ENCODE measurements around the gene WWC1. TPM values are rescaled to one million over a fixed set of nuclear protein-coding genes. Genes with fewer than 3 reads are reported as not detected.
"Not testable (repeated sequence)": the region's sequence is repeated elsewhere in the genome, so short reads cannot be mapped to it uniquely, and the experiment has no call there.

The WWC1 gene
- polyA plus RNA-seq, 1 experiment = 5.2 TPM

DNA sequence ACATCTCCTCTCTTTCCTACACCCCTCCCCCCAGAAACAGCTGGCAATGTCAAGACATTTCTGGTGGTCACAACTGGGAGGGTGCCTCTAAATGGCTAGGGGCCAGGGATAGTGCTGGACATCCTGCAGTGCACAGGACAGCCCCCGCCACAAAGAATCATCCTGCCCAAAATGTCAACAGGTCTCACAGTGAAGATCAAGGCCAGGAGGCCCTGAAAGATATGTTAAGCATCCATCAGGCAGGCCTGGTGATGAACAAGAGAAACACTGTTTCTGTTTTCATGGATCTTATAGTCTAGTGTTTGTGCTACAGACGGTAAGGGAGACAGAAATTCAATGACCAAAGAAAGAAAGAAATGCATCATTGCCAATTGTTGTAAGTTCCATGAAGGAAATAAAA, 45.9 kb downstream of the WWC1 start:
- no peak overlapping the region for H3K4me3 ChIP-seq (ENCODE audit: low read depth, low read length)
- CTCF ChIA-PET = no interaction called here

DNA sequence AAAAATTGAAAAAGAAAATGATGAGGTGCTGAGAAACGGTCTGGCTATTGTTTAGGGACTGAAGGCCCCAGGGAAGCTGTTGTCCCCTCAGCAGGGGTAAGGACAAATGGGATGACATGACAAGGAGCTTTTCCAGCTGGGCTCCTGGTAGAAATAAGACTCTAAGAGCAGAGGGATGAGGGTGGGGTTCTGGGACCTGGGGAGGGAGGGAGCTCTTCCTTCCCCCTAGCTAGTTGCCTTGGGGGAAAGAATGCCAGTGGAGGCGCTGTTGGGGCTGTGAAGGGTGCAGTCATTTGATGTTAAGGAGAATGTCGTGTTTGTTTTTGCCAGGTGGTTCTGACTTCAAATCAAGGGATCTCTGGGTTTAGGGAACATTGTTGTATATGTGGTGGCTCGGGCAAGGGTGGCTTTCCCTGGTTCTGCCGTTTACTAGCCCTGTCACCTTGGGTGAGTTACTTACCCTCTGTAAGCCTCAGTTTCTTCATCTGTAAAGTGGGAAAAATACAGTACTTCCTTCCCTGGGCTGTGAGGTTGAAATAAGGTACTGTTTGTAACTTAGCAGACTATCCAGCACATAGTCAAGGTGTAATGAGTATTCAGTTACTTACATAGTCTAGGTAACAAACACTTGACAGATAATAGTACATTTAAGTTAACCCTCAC, 47.8 kb downstream of the WWC1 start:
- Histone ChIP-seq H3K27ac (ENCODE audit: low read depth, low read length) (no peak overlapping the region), H3K27me3 (ENCODE audit: control insufficient read depth, insufficient read depth, low read length) (no peaks in the 10 kb centered on the region), H3K9me3 (ENCODE audit: control insufficient read depth, insufficient read depth, low read length) (no peaks in the 10 kb centered on the region), H3K4me3 (ENCODE audit: low read depth, low read length) (no peak overlapping the region)
- TF ChIP-seq CTCF (IDR thresholded peaks at IDR 0.05; ENCODE audit: low read depth, low read length) = peak; percentile 15; the same call in 1 of the 2 replicates
- ChIA-PET POLR2A (no interaction called here), CTCF (interaction anchor here (0.6 to 1.0 kb wide), 2 partner anchors 44 to 98 kb away, joined by 3 read pairs; no protein-coding TSS in a partner anchor)
- no peak for DNase-seq (ENCODE audit: low read depth, low spot score)

More for the DNA sequence above, 45.9 kb downstream of the WWC1 start:
- H3K27ac ChIP-seq (ENCODE audit: low read depth, low read length) = no peak overlapping the region
- POLR2A ChIA-PET = no interaction called here
- no peaks in the 10 kb centered on the region for H3K9me3 ChIP-seq (ENCODE audit: control insufficient read depth, insufficient read depth, low read length)
- no peak for DNase-seq (ENCODE audit: low read depth, low spot score)
- no peak for TF ChIP-seq CTCF (IDR thresholded peaks at IDR 0.05; ENCODE audit: low read depth, low read length)
- H3K27me3 ChIP-seq (ENCODE audit: control insufficient read depth, insufficient read depth, low read length) = no peaks in the 10 kb centered on the region

DNA sequence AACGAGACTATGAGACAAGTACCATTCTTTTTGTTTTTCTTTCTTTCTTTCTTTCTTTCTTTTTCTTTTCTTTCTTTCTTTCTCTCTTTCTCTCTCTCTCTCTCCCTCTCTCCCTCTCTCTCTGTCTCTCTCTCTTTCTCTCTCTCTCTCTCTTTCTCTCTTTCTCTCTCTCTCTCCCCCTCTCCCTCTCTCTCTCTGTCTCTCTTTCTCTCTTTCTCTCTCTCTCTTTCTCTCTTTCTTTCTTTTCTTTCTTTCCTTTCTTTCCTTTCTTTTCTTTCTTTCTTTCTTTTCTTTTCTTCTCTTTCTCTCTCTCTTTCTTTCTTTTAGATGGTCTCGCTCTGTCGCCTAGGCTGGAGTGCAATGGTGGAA, 48.3 kb downstream of the WWC1 start:
- DNase-seq (ENCODE audit: low read depth, low spot score); POLR2A ChIA-PET; H3K27ac ChIP-seq (ENCODE audit: low read depth, low read length); H3K9me3 ChIP-seq (ENCODE audit: control insufficient read depth, insufficient read depth, low read length); H3K4me3 ChIP-seq (ENCODE audit: low read depth, low read length); H3K27me3 ChIP-seq (ENCODE audit: control insufficient read depth, insufficient read depth, low read length): not testable (repeated sequence)
- CTCF ChIA-PET = interaction anchor here (1.0 kb wide), 1 partner anchor 44 kb away, joined by 3 read pairs; no protein-coding TSS in a partner anchor

DNA sequence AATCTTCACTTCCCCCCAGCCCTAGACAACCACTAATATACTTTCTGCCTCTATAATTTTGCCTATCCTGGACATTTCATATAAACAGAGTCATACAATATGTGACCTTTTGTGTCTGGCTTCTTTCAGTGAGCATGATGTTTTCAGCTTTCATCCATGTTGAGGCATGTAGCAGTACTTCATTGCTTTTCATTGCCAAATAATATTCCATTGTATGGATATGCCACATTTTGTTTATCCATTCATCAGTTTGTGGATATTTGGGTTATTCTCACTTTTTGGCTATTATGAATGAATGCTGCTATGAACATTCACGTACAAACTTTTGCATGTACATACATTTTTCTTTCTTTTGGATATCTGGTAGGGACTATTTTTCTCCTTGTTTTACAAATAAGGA, 49.0 kb downstream of the WWC1 start:
- no peaks in the 10 kb centered on the region for H3K9me3 ChIP-seq (ENCODE audit: control insufficient read depth, insufficient read depth, low read length)
- no peak for DNase-seq (ENCODE audit: low read depth, low spot score)
- CTCF ChIA-PET = no interaction called here
- H3K4me3 ChIP-seq (ENCODE audit: low read depth, low read length) = no peak overlapping the region
- TF ChIP-seq CTCF (IDR thresholded peaks at IDR 0.05; ENCODE audit: low read depth, low read length) = no peak
- no peak overlapping the region for H3K27ac ChIP-seq (ENCODE audit: low read depth, low read length)
- H3K27me3 ChIP-seq (ENCODE audit: control insufficient read depth, insufficient read depth, low read length) = no peaks in the 10 kb centered on the region
- POLR2A ChIA-PET = no interaction called here

DNA sequence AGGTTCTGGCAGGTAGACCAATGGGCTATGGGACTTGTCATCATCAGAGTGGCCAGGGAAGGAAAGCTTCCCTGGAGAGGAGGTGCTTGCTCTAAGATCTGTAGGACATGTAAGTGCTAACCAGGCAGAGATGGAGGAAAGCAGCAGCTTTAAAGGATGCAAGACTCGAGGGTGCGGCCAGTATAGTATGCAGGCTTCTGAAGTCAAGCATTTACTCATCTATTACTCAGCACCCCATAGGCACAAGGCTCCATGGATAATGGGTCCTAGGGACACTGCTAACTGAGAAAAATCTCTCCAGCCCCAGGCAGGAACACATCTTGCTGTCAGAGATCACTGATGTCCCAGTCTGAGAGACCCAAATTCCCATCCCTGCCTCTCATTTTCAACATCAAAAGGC, 49.7 kb downstream of the WWC1 start:
- H3K27me3 ChIP-seq (ENCODE audit: control insufficient read depth, insufficient read depth, low read length) = no peaks in the 10 kb centered on the region
- no peak for TF ChIP-seq CTCF (IDR thresholded peaks at IDR 0.05; ENCODE audit: low read depth, low read length)
- H3K4me3 ChIP-seq (ENCODE audit: low read depth, low read length) = no peak overlapping the region
- ChIA-PET CTCF (no interaction called here), POLR2A (no interaction called here)
- H3K9me3 ChIP-seq (ENCODE audit: control insufficient read depth, insufficient read depth, low read length) = no peaks in the 10 kb centered on the region
- DNase-seq (ENCODE audit: low read depth, low spot score) = no peak
- H3K27ac ChIP-seq (ENCODE audit: low read depth, low read length) = no peak overlapping the region
